GM18505 (cell line): ENCODE data around the gene ASXL1.

ENCODE experiments used
- ATAC-seq: cut with Tn5 transposase; IDR thresholded peaks from one replicate; pipeline ENCODE4 v1.9.1; 2021; ENCODE audit not compliant: unreplicated experiment
- POLR2A ChIP-seq: IDR thresholded peaks from 4 replicates; pipeline ENCODE4 v1.6.1; 2011; ENCODE audit warnings: borderline replicate concordance; ENCODE audit not compliant: insufficient read depth, insufficient read length; ENCODE audit errors: extremely low read depth

ASXL1 gene

GRCh38 chr20:32470940-32471339, 112.8 kb downstream of the ASXL1 start:
- no peak for TF ChIP-seq POLR2A

GRCh38 chr20:32472581-32473207, 114.6 kb downstream of the ASXL1 start:
- ATAC-seq = no peak

More at GRCh38 chr20:32470940-32471339, 112.8 kb downstream of the ASXL1 start:
- ATAC-seq = no peak

GRCh38 chr20:32473231-32474008, 115.3 kb downstream of the ASXL1 start:
- TF ChIP-seq POLR2A = no peak
- no peak for ATAC-seq

More at GRCh38 chr20:32472581-32473207, 114.6 kb downstream of the ASXL1 start:
- no peak for TF ChIP-seq POLR2A

- TF ChIP-seq POLR2A = no peak
- ATAC-seq = no peak
Measured at GRCh38 chr20:32474009-32474716, 116.0 kb downstream of the ASXL1 start.

- ATAC-seq = no peak
- no peak for TF ChIP-seq POLR2A
Measured at GRCh38 chr20:32474717-32474966, 116.5 kb downstream of the ASXL1 start.

GRCh38 chr20:32474967-32475811, 117.1 kb downstream of the ASXL1 start:
- no peak for TF ChIP-seq POLR2A
- no peak for ATAC-seq

- ATAC-seq = no peak
- TF ChIP-seq POLR2A = no peak
Measured at GRCh38 chr20:32476684-32477593, 118.8 kb downstream of the ASXL1 start.

GRCh38 chr20:32477594-32478512, 119.7 kb downstream of the ASXL1 start:
- no peak for TF ChIP-seq POLR2A
- ATAC-seq = no peak

- ATAC-seq = no peak
- no peak for TF ChIP-seq POLR2A
Measured at GRCh38 chr20:32478576-32478975, 120.4 kb downstream of the ASXL1 start.

GRCh38 chr20:32479012-32479411, 120.9 kb downstream of the ASXL1 start:
- no peak for TF ChIP-seq POLR2A
- no peak for ATAC-seq

- ATAC-seq = no peak
- TF ChIP-seq POLR2A = no peak
Measured at GRCh38 chr20:32479697-32480171, 121.6 kb downstream of the ASXL1 start.
